Epithelial cell of esophagus (primary cell): Measurements from ENCODE around the gene DCTN4.

ENCODE experiments used
- DNase-seq: peaks from one replicate; pipeline ENCODE4 v3.0.0; 2010; ENCODE audit warnings: low read depth
- H3K4me3 ChIP-seq: 2 replicates; pipeline ENCODE4 v1.5.1; 2011; ENCODE audit warnings: mild to moderate bottlenecking, low read length, control low read depth
- CTCF ChIP-seq: IDR thresholded peaks from 2 replicates; pipeline ENCODE4 v1.5.1; 2011; ENCODE audit warnings: low read depth, mild to moderate bottlenecking, low read length, control low read depth, inconsistent platforms; ENCODE audit not compliant: insufficient read depth; ENCODE audit errors: missing control alignments

DCTN4 gene

GRCh38 chr5:150661086-150661485 is 97.7 kb downstream of the DCTN4 start, which contains the start of gene MYOZ3:
Gene MYOZ3 (plus strand): TSS chr5:150661251. CDS start chr5:150662942, 1,691 bp downstream.
- no peak for DNase-seq
- no peak for TF ChIP-seq CTCF
- H3K4me3 ChIP-seq, result no peak within 1 kb of the TSS

DNA sequence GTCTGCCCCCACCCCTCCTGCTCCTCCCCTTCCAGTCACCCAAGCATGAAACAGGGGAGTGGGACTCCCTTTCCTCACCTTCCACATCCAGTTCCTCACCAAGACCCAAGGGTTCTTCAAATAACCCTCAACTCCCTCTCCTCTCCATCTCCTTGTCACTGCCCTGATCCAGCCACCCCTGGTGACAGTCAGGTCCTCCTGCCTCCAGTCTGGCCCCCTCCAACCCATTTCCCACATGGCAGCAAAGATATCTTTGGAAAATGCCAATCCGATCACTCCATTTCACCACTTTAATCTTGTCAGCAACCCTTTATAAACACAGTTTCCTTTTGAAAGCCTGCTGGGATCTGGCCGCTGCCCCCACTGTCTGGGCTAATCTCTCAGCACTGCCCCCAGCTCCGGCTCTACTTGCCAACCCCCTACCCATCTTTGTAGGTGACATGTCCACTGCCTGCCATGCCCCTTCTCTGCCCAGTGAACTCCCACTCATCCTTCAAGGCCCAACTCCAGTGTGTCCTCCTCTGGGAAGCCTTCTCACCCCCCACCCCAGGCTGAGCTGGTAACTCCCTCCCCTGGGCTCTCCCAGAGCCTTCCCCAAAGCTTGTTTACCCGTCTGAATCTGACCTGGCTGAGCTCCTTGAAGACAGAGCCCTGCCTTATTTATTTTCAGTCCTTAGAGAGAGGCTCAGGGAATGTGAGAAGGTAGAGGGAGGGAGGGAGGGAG is 98.5 kb downstream of the DCTN4 start:
- DNase-seq, result no peak
- H3K4me3 ChIP-seq, result no peak overlapping the region
- no peak for TF ChIP-seq CTCF

- no peak for DNase-seq
- H3K4me3 ChIP-seq, result no peak overlapping the region
- TF ChIP-seq CTCF, result no peak
These were observed 99.3 kb downstream of the DCTN4 start for GRCh38 chr5:150659360-150660107.

DNA sequence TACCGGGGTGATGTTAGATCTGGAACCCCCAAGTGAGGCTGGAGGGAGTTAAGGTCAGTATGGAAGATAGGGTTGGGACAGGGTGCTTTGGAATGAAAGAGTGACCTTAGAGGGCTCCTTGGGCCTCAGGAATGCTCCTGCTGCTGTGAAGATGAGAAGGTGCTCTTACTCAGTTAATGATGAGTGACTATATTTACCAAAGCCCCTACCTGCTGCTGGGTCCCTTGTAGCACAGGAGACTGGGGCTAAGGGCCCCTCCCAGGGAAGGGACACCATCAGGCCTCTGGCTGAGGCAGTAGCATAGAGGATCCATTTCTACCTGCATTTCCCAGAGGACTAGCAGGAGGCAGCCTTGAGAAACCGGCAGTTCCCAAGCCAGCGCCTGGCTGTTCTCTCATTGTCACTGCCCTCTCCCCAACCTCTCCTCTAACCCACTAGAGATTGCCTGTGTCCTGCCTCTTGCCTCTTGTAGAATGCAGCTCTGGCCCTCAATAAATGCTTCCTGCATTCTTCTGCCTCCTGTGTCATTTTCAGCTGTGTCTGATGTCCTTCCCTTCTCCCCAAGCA is 100.0 kb downstream of the DCTN4 start:
- TF ChIP-seq CTCF, result no peak
- H3K4me3 ChIP-seq, result no peak overlapping the region
- no peak for DNase-seq
